Measurements from ENCODE around the gene PLAAT4. TPM values are rescaled to one million over a fixed set of nuclear protein-coding genes. Genes with fewer than 3 reads are reported as not detected.

The PLAAT4 gene
- total and polyA plus RNA-seq, 2 of the 13 experiments (the other 11 are each of a cell fraction or from before 2014, with no cell fraction given), result 0.71 to 1.00 TPM

DNA sequence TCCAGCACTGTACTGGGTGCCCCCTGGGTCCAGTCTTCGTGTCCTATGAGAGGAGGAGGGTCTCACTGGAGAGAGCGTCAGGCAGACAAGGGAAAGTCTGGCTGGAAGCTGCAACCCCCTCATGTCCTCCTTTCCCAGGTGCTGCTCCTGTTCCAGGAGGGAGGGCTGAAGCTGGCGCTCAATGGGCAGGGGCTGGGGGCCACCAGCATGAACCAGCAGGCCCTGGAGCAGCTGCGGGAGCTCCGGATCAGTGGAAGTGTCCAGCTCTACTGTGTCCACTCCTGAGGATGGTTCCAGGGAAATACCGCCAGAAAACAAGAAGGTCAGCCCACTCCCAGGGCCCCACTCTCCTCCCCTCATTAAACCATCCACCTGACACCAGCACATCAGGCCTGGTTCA is 20.5 kb upstream of the PLAAT4 start:
- WGBS (ENCODE audit: low lambda C conversion rate), result 49% methylated on average over 5 of the region's 6 CpGs
- in situ Hi-C loops (cut with HindIII; ENCODE audit: extremely low pct_ligation_motif_present, low pct_unique_long_range_greater_than_20kb) (no loop called here), intact Hi-C loops (cut with micrococcal nuclease; ENCODE audit: unreplicated experiment) (no loop called here)
- no peak for ATAC-seq
- Histone ChIP-seq H2AFZ (ENCODE audit: low read length) (no peak overlapping the region), H3K4me1 (ENCODE audit: insufficient read depth, low read length) (no peaks in the 10 kb centered on the region), H3K4me3 (replicated peaks in 1 of 3; ENCODE audit: insufficient read depth in 1 of 3, low read depth in 2 of 3, low read length in 3 of 3) (no peak overlapping the region), H3K36me3 (replicated peaks in 1 of 2; ENCODE audit: control insufficient read depth in 1 of 2, insufficient read depth in 2 of 2, low read length in 2 of 2) (no peaks in the 10 kb centered on the region), H3K9me3 (ENCODE audit: low read length) (no peaks in the 10 kb centered on the region), H4K20me1 (ENCODE audit: insufficient read depth, low read length) (no peaks in the 10 kb centered on the region), H3K4me2 (ENCODE audit: low read depth, low read length) (no peak overlapping the region), H3K79me2 (ENCODE audit: insufficient read depth, low read length) (no peaks in the 10 kb centered on the region), H3K9ac (ENCODE audit: insufficient read depth, low read depth, low read length) (no peak overlapping the region), H3K27ac (ENCODE audit: extremely low read length, insufficient read depth, low read length) (no peak overlapping the region), H3K27me3 (ENCODE audit: control insufficient read depth in 1 of 2, insufficient read depth in 2 of 2, low read length in 2 of 2) (peaks cover 4 to 14% of the 10 kb centered on the region in 2 experiments; a peak in 4 of 5 replicates)
- ChIA-PET CTCF (ENCODE audit: low intra/inter-chr PET ratio, low total read pairs) (no interaction called here), POLR2A (no interaction called here)
- no TSS peak for BruUV-seq (replicated peaks)
- FAIRE-seq, result no peak
- no peak for DNase-seq (ENCODE audit: low spot score)
- TF ChIP-seq, protein P1, sequence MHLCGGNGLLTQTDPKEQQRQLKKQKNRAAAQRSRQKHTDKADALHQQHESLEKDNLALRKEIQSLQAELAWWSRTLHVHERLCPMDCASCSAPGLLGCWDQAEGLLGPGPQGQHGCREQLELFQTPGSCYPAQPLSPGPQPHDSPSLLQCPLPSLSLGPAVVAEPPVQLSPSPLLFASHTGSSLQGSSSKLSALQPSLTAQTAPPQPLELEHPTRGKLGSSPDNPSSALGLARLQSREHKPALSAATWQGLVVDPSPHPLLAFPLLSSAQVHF (CRISPR knock-in tag; IDR thresholded peaks at IDR 0.05), result no peak
- no peak for TF ChIP-seq RFX1 (IDR thresholded peaks at IDR 0.05)
- TF ChIP-seq JUNB (CRISPR knock-in tag; IDR thresholded peaks at IDR 0.05; ENCODE audit: borderline replicate concordance), result no peak
- TF ChIP-seq DMTF1 (CRISPR knock-in tag; IDR thresholded peaks at IDR 0.05), result no peak
- TF ChIP-seq, protein P2, sequence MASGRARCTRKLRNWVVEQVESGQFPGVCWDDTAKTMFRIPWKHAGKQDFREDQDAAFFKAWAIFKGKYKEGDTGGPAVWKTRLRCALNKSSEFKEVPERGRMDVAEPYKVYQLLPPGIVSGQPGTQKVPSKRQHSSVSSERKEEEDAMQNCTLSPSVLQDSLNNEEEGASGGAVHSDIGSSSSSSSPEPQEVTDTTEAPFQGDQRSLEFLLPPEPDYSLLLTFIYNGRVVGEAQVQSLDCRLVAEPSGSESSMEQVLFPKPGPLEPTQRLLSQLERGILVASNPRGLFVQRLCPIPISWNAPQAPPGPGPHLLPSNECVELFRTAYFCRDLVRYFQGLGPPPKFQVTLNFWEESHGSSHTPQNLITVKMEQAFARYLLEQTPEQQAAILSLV (CRISPR knock-in tag; IDR thresholded peaks at IDR 0.05; ENCODE audit: borderline replicate concordance), result no peak
- TF ChIP-seq ZNF790 (CRISPR knock-in tag; IDR thresholded peaks at IDR 0.05; ENCODE audit: borderline replicate concordance), result no peak
- TF ChIP-seq KDM5B (CRISPR knock-in tag; IDR thresholded peaks at IDR 0.05; ENCODE audit: borderline replicate concordance), result no peak
- no peak for TF ChIP-seq ZFP41 (CRISPR knock-in tag; IDR thresholded peaks at IDR 0.05; ENCODE audit: borderline replicate concordance)
- no peak for TF ChIP-seq EED (CRISPR knock-in tag; IDR thresholded peaks at IDR 0.05)
- no peak for TF ChIP-seq SIN3A (IDR thresholded peaks at IDR 0.05; ENCODE audit: borderline replicate concordance, low read depth, low read length)
- no peak for TF ChIP-seq ZNF318 (CRISPR knock-in tag; IDR thresholded peaks at IDR 0.05)
- TF ChIP-seq SAFB2 (CRISPR knock-in tag; IDR thresholded peaks at IDR 0.05; ENCODE audit: borderline replicate concordance, low read depth), result no peak
